ENCODE data around the gene SCFD2.

SCFD2 gene

DNA sequence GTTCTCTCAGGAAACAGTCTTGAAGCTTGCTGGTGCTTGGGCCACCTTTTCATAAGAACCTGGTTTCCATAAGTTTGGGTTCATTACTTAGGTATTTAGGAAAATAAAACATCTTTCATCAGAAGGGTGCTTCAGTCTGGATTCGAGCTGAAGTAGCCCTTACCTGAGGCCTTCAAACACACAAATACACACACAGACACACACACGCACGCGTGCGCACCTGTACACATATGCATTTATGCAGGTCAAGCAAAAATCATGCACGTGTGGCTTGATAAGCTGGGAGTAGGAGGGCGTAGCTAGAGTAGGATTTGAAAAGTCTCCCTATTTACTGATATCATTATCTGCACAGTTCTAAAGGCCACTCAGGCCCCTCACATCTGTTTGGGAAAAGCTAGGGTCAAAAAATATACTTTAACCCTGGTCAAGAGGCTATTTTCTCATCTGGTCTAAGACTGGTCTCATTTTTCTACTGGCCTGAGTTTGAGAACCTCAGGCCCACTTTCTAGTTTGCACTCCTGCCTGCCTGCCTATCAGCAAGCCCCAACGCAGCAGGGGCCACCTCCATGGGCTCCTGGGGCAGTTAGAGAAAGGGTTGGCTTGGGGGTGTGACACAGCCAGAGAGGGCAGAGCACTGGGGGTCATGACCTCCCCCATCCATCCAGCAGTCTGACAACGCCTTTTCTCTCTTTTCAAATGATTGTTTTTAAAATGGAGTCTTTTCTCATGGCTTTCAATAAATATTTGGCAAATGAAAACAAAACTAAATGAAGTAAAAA lies 439.5 kb downstream of the SCFD2 start:
- DNase-seq (ENCODE audit: low read depth) = no peak

DNA sequence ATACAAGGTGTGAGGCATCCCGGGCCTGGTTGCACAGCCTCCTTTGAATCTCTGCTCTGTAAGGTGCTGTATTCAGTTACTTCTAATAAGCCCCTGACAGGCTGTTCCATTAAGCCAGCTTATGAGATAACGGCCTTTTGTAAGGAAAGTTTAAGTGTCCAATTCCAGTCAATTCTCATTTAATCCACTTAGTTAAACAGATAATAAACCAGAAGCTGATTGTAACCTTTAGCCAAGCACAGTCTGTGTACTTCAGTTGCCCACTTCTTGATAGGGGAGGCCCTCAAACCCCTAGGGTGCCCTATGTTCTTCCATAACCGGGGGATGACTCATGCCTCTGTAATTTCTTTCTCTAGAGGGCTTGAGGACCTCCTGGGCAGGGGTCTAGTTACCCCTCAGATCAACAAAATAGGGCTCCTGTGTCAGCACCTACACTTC lies 440.3 kb downstream of the SCFD2 start:
- no peak for DNase-seq (ENCODE audit: low read depth)

DNA sequence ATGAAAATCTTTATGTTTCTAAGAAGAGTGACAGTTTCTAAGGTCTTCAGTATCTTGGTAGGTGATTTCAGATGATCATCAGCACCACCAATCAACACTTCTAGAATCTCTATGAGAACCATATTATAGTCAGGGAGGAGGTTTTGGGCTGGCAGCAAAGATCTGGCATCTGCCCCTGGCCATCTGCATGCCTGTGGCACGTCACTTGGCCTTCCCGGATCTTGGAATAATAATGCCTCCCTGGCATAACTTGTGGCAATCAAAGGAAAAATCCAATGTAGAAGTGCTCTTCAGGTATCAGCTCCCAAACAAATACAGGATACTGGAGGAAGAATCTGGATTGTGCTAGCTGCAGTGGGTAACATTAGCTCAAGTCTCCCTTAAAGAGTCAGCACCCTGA lies 446.4 kb downstream of the SCFD2 start:
- no peak for DNase-seq (ENCODE audit: low read depth)

DNA sequence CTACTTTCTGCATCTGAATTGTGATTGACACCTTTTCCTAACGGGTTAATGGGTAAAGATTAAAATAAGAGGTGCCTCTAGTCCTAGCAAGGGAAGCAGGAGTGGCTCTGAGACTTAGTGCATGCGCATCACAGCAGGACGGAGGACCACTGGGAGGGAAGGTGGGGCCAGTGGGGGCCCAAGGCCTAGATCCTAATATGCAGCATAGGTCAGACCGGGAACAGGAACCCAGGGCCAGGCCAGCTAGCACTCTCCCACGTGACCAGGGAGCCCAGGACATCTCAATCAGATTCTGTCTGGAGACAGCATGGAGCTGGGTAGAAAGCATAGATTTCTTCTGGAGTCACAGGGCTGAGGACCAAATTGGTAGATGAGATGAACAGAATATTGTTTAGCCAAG lies 448.0 kb downstream of the SCFD2 start:
- DNase-seq (ENCODE audit: low read depth) = no peak

DNA sequence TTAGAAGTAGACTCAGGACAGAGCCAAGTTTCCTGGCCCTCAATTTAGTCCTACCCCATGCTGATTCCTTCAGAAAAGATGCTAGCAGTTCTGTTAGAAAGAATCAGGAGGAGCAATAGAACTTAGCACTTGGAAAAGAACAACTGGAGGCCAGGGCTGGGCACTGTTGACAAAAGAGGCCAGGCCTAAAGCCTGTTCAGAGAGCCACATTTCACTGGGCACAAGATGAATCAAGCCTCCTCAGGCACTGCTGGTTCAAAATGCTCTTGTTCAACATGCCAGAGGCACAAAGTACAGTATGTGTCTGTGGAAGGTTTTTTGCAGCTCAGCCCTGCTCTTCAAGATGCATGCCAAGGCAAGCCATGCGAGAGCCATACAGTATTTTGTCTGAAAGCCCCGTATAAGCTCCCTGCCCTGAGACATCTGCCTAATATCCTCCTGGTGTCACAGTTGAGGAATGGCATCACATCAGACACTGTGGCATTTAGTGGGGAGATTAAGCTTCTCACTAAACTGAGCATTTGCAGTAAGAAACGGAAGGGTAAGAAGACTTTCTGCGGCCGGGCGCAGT lies 450.0 kb downstream of the SCFD2 start:
- no peak for DNase-seq (ENCODE audit: low read depth)

DNA sequence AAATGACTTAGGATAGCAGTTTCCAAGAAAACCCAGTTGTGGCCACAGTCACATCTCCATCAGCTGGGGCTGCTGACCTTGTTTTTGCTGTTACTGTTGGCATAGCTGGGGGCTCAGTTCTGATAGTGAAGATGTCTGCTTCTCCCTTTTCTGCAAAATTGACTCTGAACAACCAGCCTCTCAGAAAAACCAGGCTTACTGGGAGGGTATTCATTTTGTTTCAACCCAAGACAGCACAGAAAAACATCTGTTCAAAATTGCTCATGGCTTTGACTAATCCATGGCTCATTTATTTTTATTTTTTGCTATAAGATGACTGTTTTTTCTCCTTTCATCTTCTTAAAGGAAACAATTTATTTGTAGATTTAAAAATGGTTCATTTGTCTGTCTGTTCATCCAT lies 450.7 kb downstream of the SCFD2 start:
- DNase-seq (ENCODE audit: low read depth) = no peak

DNA sequence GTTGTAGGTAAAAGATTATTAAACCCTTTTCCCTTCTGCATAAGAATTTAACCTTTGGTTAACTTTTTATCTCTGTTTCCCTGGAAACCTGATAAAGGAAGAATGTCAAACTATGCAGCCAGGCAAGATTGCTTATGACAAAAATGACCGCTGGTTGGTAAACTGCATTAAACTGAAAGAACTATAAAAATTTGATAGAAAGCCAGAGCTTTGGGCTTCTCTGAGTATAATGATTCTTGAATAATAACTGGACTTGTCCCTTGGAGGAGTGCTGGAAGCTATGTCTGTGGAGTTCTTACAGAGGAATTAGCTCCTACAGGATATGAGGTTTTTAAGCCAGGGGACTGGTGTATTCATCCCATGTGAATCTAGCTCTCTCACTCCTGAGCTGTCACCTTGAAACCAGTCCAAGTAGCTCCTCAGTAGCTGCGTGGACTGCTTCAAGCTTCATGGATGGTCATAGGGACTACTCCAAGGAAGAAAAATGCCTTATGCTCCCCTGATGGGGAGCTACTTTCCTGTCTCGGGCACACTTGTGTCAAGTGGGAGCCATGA lies 451.7 kb downstream of the SCFD2 start:
- DNase-seq (ENCODE audit: low read depth) = peak; percentile 47

DNA sequence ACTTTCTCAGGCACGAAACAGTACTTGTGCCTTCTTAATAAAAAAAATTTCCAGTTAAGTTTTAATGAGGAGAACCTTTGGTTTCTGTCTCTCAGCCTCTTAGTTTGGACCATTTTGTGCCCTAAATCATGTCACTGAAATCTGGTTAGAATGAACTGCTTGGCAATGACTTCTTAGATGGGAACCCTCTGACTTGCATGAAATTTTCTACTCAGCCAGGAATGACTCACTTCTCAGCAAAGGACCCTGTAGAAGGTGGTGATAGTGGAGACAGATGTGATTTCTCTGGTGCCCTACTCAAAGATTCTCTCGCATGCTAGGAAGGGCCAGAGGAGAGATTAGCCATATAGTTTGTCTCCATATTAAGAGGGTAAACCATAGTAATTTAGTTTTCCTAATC lies 453.3 kb downstream of the SCFD2 start:
- no peak for DNase-seq (ENCODE audit: low read depth)

DNA sequence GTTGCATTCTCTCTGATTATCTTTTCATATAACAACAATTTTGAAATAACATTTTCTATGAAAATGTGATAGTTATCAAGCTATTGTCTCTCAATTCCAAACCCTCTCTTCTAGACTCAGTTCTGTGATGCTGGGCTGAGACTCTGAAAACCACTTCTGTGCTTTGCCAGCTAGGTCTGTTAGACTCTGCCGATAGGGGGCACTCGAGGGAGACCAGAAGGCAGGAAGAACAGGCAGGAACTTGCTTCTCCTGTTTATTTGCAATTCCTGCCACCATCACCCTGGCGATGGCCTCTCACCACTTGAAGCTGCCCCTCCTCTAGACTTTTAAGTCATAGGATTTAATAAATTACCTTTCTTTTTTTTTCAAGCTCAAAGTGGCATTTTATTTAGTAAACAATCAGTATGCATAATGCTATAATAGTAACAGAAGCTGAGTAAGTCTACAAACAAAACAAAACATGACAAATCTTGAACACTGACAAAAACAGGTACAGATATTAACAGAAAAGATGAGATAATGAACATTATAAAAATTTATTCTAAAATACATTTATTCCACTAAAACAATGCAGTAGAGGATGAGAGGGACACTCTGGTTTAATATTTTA lies 454.1 kb downstream of the SCFD2 start:
- DNase-seq (ENCODE audit: low read depth) = peak; percentile 36

DNA sequence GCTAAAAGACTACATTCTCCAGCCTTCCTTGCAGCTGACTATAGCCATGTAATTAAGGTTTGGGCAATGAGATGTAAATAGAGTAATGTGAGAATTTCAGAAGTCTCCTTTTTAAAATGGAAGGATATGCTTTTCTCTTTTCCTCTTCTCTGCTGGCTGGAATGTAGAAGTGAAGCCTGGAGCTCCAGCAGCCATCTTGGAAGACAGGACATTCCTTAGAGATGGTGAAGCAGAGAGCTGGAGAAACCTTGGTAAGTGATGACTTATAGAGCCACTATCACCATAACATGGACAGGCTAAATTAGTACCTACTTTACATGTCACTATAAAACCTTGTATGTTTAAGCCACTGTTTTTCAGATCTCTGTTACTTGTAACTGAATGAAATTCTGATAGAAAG lies 455.7 kb downstream of the SCFD2 start:
- no peak for DNase-seq (ENCODE audit: low read depth)

DNA sequence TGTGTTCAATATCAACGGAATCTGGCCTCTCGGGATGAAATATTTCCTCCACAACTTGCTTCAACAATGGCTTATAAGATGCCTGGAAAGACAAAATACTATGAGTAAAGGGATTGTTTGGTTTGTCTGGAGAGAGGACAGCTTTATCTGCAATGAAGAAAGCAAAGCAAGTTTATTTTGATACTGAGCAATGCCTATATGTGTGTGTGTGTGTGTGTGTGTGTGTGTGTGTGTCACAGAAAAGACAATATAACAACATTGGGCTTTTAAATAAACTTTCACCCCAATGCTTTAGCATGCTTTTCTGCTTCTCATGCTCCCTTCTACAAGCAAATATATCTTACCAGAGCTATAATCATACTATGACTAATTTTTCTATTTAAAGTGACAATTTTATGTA lies 458.4 kb downstream of the SCFD2 start:
- no peak for DNase-seq (ENCODE audit: low read depth)

DNA sequence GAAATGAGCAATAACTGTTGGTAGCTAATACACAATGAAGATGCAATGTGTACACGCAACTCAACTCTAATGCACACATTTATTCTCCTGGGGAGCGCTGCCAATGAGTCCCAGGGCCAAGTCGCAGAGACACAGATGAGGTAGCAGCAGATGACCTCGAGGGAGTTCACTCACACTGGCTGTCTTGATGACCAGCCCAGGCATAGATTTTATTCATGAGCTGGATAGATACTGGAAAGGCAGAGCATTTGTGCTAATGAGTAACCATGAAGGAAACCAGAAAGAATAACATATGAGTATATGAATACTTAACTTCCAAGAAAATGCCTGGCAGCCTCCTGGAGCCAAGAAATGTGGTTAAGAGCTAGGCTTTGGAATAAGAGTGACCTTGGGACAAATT lies 461.4 kb downstream of the SCFD2 start:
- DNase-seq (ENCODE audit: low read depth) = peak; percentile 58

DNA sequence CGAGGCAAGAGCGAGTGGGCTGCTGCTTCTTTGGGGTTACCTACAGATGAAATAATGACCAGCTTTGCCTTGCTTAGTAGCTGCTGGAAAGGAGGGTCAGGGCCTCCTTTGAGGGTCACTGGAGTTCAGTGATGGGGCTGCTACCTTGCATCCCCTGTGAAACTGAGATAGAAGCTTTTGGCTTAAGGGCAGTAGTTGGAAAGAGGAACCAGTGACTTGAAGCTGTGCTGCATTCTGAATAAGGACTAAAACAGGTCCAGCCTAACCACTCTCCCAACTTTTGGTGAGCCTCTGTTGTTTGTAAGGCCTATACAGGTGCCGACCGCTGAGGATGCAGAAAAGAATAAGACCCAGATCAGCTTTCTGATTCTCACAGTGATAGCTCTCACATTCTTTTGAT lies 462.6 kb downstream of the SCFD2 start:
- no peak for DNase-seq (ENCODE audit: low read depth)

DNA sequence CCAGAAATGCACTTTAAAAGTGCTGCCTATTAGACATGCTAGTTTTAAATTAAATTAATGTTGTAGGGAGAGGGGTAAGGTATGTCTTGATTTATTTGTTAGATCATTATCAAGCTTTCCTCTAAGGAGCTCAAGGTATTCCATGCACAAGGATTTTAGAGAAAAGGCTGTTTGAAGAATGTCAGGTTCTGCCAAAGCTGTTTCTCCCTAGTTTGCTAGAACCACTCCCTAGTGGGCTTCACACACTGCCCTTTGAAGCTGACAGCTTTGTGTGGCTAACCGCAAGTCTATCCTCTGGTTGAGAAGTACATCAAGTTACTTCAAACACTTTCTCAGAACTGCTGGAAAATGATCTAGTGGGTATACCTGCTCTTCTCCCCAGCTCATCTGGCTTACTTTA lies 471.4 kb downstream of the SCFD2 start:
- no peak for DNase-seq (ENCODE audit: low read depth)

DNA sequence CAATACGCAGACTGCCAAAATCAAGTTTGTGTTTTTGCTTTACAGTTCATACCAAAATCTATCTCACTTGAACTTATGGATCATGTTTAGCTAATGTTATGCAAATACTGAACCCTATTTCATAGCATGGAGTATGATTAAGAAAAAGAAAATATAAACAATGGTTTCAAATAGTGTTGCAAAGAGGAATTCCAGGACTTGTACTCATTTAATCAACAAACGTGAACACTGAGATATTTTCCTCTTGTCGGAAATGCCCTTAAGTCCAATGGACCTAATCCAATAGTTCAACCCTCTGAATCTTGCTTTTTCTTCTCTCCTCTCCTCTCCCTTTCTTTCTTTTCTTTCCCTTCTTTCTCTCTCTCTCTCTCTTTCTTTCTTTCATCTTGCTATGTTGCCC lies 473.0 kb downstream of the SCFD2 start:
- DNase-seq (ENCODE audit: low read depth) = no peak

DNA sequence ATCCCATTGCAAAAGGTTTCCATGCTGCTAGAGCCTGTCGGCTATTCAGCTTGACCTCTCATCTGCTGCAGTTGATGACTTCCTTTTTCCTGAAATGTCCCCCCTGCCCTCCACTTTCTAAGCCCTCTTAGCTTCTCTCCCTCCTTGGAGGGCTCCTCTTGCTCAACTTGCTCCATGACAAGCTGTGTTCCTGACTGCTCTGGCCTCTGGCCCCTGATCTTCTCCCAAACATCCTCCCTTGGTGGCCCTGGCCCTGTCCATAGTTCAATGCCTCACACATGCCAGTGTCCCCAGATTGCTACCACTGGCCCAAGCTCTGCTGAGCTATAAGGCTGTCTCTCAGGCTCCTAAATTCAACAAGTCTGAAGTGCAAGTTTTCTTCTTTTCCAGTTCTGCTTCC lies 474.1 kb downstream of the SCFD2 start:
- DNase-seq (ENCODE audit: low read depth) = no peak

DNA sequence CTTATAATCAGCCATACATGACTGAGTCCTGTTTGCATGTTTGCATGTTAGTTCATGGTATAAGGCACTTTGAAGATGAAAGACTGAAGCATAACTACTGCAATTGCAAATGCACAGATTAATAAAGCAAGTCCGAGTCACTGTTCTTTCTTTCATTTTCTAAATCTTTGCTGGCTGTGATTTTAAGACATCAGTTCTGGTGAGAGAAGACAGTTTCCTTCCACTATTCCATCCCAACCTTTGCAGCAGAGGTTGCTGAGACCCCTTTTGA lies 475.4 kb downstream of the SCFD2 start:
- DNase-seq (ENCODE audit: low read depth) = no peak

DNA sequence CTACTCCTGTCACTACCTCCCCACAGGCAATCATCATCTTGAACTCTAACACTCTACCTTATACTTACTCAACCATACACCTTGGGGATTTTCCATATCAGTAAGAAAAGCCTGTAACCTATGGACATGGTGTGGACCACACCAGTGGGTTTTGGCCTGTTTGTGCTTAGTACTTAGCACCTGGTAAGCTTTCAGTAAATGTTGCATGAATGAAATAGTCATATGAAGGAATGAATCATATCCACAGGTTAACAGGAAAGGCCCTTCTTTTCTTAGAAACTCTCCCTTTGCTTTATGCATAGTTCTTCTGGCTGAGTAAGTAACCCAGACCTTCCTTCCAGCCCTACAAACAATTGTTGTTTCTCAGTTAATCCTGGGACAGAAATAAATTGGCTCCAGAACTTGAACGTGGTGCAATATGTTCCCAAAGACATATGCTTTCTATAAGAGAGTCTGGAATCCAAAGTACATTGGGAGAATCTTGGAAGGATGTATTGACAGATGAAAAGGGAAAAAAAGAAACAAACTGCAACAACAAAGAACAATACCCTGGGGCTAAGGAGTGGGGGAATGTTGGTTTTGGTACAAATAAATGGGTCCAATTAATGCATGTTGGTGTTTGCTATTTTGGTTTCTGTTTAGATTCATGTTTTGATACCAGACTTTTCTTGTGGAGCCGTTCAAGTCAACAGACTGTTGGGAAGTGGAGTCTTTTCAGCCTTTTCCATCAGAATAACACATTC lies 475.9 kb downstream of the SCFD2 start:
- no peak for DNase-seq (ENCODE audit: low read depth)

DNA sequence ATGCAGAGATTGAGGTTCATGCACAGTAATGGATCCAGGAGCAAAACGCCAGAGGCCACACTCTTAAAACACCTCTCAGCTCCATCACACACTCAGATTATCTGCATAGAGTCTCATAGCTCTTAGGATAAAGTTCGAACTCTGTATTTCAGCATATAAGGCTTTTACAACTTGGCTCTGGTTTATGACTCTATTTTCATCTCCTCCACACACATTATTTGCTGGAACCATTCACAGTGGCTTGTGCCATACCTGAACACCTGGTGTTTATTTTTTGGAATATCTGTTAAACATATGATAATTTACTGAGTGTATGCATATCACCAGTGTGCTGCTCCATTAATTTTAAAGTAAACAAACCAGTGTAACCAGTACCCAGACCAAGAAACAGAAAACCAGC lies 476.5 kb downstream of the SCFD2 start:
- DNase-seq (ENCODE audit: low read depth) = no peak

DNA sequence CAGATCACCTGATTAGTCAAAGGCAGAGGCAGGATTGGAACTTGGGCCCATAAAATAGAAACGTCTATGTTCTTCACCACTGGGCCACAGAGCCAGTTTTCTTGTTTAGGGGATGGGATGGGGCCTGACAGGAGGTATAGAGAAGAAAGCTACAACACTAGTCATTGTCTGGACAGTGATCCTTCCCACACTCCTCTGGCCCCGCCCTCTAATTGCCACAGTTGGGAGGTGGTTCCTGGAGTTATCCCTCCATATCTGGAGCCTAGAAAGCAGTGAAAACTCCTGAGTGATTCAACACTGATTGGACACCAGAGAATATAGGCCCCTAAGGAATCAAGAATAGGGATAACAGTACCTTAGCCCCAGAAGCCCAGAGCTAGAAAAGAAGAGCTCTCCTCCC lies 480.9 kb downstream of the SCFD2 start:
- DNase-seq (ENCODE audit: low read depth) = no peak

DNA sequence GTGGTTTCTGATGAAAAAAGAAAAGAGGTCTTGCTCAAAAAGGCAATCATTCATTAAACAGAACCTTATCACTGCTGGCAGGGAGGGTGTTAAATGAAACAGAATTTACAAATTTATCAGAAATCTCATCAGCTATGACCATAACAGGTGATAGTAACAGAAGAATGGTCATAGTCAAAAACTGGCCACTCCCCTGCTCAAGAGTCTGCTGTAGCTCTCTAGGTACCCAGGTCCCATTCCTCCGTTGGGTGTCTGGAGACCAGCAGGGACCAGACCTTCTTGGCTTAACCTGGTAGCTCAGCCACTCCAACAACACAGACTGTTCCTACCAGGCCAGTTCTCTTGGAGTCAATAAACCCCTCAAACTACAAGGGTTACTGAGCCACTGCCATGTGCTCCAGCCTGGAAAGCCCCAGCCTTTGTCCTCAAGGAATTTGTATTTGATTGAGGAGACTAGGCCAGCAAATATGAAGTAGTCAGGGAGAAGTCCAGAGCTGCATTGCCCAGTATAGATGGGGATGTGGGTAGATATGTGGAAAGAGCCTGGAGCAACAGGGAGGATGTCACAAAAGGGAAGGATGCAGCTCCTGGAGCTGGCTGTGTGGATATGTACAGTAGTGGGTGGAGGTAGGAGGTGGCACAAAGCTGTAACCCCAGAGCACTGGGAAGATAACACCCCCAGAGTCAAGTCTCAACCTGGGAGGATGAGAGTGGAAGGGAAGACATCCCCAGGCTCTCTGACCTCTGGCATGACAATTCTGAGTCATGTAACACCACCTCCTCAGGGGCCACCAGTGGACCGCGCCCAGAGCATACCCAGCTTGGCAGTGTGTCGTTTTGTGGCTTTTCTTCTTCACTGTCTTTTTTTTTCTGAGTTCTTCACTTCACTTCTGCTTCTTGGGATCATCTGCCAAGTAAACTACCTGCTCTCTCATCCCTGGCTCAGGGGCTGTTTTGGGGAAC lies 481.9 kb downstream of the SCFD2 start:
- no peak for DNase-seq (ENCODE audit: low read depth)

DNA sequence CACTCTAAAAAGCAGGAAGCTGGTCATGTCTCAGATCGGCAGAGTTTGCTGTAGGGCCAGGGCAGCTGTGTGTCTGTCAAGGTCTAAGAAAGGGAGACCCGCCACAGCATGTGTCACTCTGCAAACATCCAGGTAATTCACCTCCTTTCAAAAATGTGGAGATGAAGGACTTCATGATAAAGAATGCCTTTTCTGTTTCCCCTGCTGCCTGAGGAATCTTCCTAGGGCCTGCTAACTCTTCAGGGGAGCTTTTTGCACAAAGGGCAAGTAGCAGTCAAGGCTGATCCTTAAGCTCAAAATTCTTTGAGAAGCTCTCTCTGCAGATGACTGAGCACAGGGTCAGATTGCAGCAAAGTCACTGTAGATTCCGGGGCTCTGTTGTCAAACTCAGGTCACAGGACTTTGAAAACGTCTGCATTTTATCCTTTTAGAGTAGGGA lies 482.7 kb downstream of the SCFD2 start:
- no peak for DNase-seq (ENCODE audit: low read depth)
